ENCODE results near the gene KLF11.

KLF11 gene
- 11.1 to 19.2 (median 11.6) reads per million in 4 experiments for total RNA-seq

GRCh38 chr2:10043256-10043905 is at the start of gene KLF11:
Gene KLF11 (plus strand): TSS chr2:10043550. CDS start chr2:10043717, 167 bp downstream.
- peak; percentile 71 for DNase-seq

- no peak for DNase-seq
These were observed 48.9 kb upstream of the KLF11 start for GRCh38 chr2:9994462-9994861.

- no peak for DNase-seq
These were observed 48.3 kb upstream of the KLF11 start for GRCh38 chr2:9995059-9995458.

- DNase-seq = no peak
These were observed 47.0 kb upstream of the KLF11 start for GRCh38 chr2:9996321-9996720.

GRCh38 chr2:9997936-9998335 is 45.4 kb upstream of the KLF11 start:
- DNase-seq = no peak

- no peak for DNase-seq
These were observed 44.3 kb upstream of the KLF11 start for GRCh38 chr2:9998916-9999654.

- no peak for DNase-seq
These were observed 43.7 kb upstream of the KLF11 start for GRCh38 chr2:9999693-10000092.

GRCh38 chr2:10000541-10000940 is 42.8 kb upstream of the KLF11 start:
- DNase-seq = no peak

GRCh38 chr2:10001586-10001985 is 41.8 kb upstream of the KLF11 start:
- DNase-seq = no peak

- DNase-seq = no peak
These were observed 41.2 kb upstream of the KLF11 start for GRCh38 chr2:10002109-10002508.

GRCh38 chr2:10002681-10003080 is 40.7 kb upstream of the KLF11 start:
- no peak for DNase-seq

- no peak for DNase-seq
These were observed 39.9 kb upstream of the KLF11 start for GRCh38 chr2:10003206-10004125.

GRCh38 chr2:10004401-10004800 is 38.9 kb upstream of the KLF11 start:
- no peak for DNase-seq

- no peak for DNase-seq
These were observed 38.5 kb upstream of the KLF11 start for GRCh38 chr2:10004836-10005235.

GRCh38 chr2:10005461-10006235 is 37.7 kb upstream of the KLF11 start:
- DNase-seq = no peak

GRCh38 chr2:10006236-10007161 is 36.9 kb upstream of the KLF11 start:
- DNase-seq = no peak

GRCh38 chr2:10007435-10007834 is 35.9 kb upstream of the KLF11 start:
- no peak for DNase-seq

- no peak for DNase-seq
These were observed 35.2 kb upstream of the KLF11 start for GRCh38 chr2:10007921-10008808.

- no peak for DNase-seq
These were observed 34.6 kb upstream of the KLF11 start for GRCh38 chr2:10008809-10009176.

GRCh38 chr2:10009271-10009810 is 34.0 kb upstream of the KLF11 start:
- DNase-seq = no peak

Data from effector CD8-positive, alpha-beta T cell (primary cell).